Effector memory CD4-positive, alpha-beta T cell (primary cell): ENCODE data around the gene CSNK1G2.

ENCODE experiments used
- DNase-seq, 3 donors: peaks; one replicate each; pipeline ENCODE4 v3.0.0-alpha.2; 2020
- H3K27ac ChIP-seq: 2 replicates; pipeline ENCODE4 v1.7.0; 2013; ENCODE audit warnings: mild to moderate bottlenecking, low read length, moderate library complexity; ENCODE audit not compliant: insufficient read depth, poor library complexity, severe bottlenecking
- H3K27me3 ChIP-seq: replicated peaks from 2 replicates; pipeline ENCODE4 v1.7.0; 2013; ENCODE audit warnings: mild to moderate bottlenecking, low read length; ENCODE audit not compliant: insufficient read depth, control insufficient read depth, poor library complexity, severe bottlenecking
- H3K36me3 ChIP-seq: 2 replicates; pipeline ENCODE4 v1.7.0; 2013; ENCODE audit warnings: mild to moderate bottlenecking, low read length, moderate library complexity; ENCODE audit not compliant: control insufficient read depth, insufficient read depth
- H3K4me1 ChIP-seq: 2 replicates; pipeline ENCODE4 v1.7.0; 2013; ENCODE audit warnings: low read length, mild to moderate bottlenecking; ENCODE audit not compliant: control insufficient read depth, insufficient read depth, poor library complexity, severe bottlenecking
- H3K4me3 ChIP-seq: 2 replicates; pipeline ENCODE4 v1.7.0; 2013; ENCODE audit warnings: low read length, low read depth, mild to moderate bottlenecking; ENCODE audit not compliant: insufficient read depth, poor library complexity, severe bottlenecking
- H3K9me3 ChIP-seq: 2 replicates; pipeline ENCODE4 v1.7.0; 2013; ENCODE audit warnings: mild to moderate bottlenecking, low read length, moderate library complexity; ENCODE audit not compliant: control insufficient read depth

CSNK1G2 gene

GRCh38 chr19:1942934-1943555 is 2.1 kb downstream of the CSNK1G2 start:
- Histone ChIP-seq H3K27me3 (no peaks in the 10 kb centered on the region), H3K36me3 (no peaks in the 10 kb centered on the region), H3K9me3 (no peaks in the 10 kb centered on the region), H3K4me3 (peak overlapping the region; percentile 84), H3K27ac (peak overlapping the region; percentile 99), H3K4me1 (peaks cover 43% of the 10 kb centered on the region)
- peak in 1 of 3 donors; percentile 30 for DNase-seq

- no peak for DNase-seq
- Histone ChIP-seq H3K27ac (peak overlapping the region; percentile 99), H3K4me3 (peak overlapping the region; percentile 84), H3K9me3 (no peaks in the 10 kb centered on the region), H3K27me3 (no peaks in the 10 kb centered on the region), H3K36me3 (no peaks in the 10 kb centered on the region), H3K4me1 (peaks cover 43% of the 10 kb centered on the region)
Measured at GRCh38 chr19:1943661-1944087, 2.7 kb downstream of the CSNK1G2 start.

- Histone ChIP-seq H3K4me1 (peaks cover 43% of the 10 kb centered on the region), H3K36me3 (no peaks in the 10 kb centered on the region), H3K27ac (peak overlapping the region; percentile 99), H3K27me3 (no peaks in the 10 kb centered on the region), H3K4me3 (no peak overlapping the region), H3K9me3 (no peaks in the 10 kb centered on the region)
- no peak for DNase-seq
Measured at GRCh38 chr19:1944088-1944915, 3.3 kb downstream of the CSNK1G2 start.

DNA sequence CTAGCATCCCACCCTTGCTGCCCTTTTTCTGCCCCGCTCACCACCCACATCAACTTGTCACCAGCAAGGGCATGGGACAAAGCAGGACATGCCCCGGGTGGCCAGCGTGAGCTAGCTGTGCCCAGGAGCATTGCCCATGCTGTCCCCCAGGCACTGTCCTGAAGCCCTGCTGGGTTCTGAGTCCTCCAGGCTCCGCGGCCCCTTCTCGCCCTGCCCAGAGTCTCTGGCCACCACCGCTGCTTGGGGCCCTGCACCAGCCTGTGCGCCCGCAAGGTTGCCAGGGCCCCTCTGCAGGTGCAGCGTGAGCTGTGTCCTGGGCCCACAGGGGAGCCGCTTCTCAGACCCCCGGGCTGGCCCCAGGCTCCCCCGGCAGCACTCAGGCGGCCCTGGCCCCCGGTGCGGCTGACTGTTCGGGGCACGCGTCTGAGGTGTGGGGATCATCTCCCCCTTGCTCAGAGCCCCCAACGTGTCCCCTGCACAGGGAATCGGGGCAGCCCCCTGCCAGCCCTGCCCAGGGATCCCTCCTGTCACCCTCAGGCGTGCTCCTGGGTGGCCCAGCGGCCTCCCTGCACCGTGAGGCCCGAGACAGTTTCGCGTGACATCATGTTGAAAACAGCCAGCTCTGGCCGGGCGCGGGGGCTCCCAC is 4.1 kb downstream of the CSNK1G2 start:
- H3K27ac ChIP-seq, result no peak overlapping the region
- no peak for DNase-seq
- no peak overlapping the region for H3K4me3 ChIP-seq
- H3K36me3 ChIP-seq, result no peaks in the 10 kb centered on the region
- no peaks in the 10 kb centered on the region for H3K27me3 ChIP-seq
- H3K4me1 ChIP-seq, result peaks cover 36% of the 10 kb centered on the region
- no peaks in the 10 kb centered on the region for H3K9me3 ChIP-seq

- Histone ChIP-seq H3K27me3 (no peaks in the 10 kb centered on the region), H3K36me3 (no peaks in the 10 kb centered on the region), H3K27ac (no peak overlapping the region), H3K9me3 (no peaks in the 10 kb centered on the region), H3K4me3 (no peak overlapping the region), H3K4me1 (peaks cover 31% of the 10 kb centered on the region)
- peak in 1 of 3 donors; percentile 17 for DNase-seq
Measured at GRCh38 chr19:1945899-1946298, 4.9 kb downstream of the CSNK1G2 start.

DNA sequence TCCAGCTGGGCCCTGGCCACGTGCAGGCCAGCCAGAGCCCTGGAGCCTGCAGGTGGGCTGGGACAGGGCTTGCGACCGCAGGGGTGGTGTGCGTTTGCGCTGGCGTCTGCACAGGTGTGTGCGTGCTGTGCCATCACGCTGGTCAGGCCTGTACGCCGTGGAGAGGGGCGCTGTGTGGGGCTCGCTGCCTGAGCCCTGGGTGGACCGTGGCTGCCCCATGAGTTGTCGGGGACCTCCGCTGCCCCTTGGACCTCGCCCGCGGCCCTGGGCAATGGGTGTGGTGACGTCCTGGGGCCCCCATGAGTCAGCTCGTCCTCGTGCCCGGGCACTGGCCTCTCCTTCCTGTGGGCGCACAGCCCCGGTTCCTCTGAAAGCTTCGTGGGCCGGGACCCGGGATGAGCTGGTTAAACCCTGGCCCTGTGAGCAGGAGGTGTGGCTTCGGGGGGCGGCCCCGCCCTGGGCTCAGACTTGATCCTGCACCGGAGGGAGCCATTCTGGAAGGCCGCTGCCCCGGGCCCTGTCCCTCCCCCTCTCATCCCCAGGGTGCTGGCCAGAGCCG is 6.8 kb downstream of the CSNK1G2 start:
- H3K4me1 ChIP-seq, result peaks cover 31% of the 10 kb centered on the region

GRCh38 chr19:1949304-1950101 is 8.5 kb downstream of the CSNK1G2 start:
- no peak overlapping the region for H3K4me3 ChIP-seq
- H3K36me3 ChIP-seq, result peaks cover 17% of the 10 kb centered on the region

More for the DNA sequence above, 6.8 kb downstream of the CSNK1G2 start:
- peaks cover 3% of the 10 kb centered on the region for H3K36me3 ChIP-seq
- H3K27ac ChIP-seq, result no peak overlapping the region
- no peaks in the 10 kb centered on the region for H3K27me3 ChIP-seq
- DNase-seq, result no peak
- H3K4me3 ChIP-seq, result no peak overlapping the region
- no peaks in the 10 kb centered on the region for H3K9me3 ChIP-seq

GRCh38 chr19:1950640-1951039 is 9.7 kb downstream of the CSNK1G2 start:
- H3K4me1 ChIP-seq, result peaks cover 10% of the 10 kb centered on the region
- no peaks in the 10 kb centered on the region for H3K9me3 ChIP-seq
- H3K4me3 ChIP-seq, result no peak overlapping the region
- no peaks in the 10 kb centered on the region for H3K27me3 ChIP-seq
- DNase-seq, result no peak
- H3K27ac ChIP-seq, result no peak overlapping the region
- H3K36me3 ChIP-seq, result peaks cover 17% of the 10 kb centered on the region

More at GRCh38 chr19:1949304-1950101, 8.5 kb downstream of the CSNK1G2 start:
- no peak overlapping the region for H3K27ac ChIP-seq
- no peaks in the 10 kb centered on the region for H3K9me3 ChIP-seq
- no peaks in the 10 kb centered on the region for H3K27me3 ChIP-seq
- peaks cover 14% of the 10 kb centered on the region for H3K4me1 ChIP-seq
- no peak for DNase-seq

- H3K27me3 ChIP-seq, result no peaks in the 10 kb centered on the region
- no peak overlapping the region for H3K4me3 ChIP-seq
- DNase-seq, result no peak
- H3K36me3 ChIP-seq, result peaks cover 24% of the 10 kb centered on the region
- H3K9me3 ChIP-seq, result no peaks in the 10 kb centered on the region
- no peak overlapping the region for H3K27ac ChIP-seq
- peaks cover 9% of the 10 kb centered on the region for H3K4me1 ChIP-seq
Measured at GRCh38 chr19:1952635-1953034, 11.7 kb downstream of the CSNK1G2 start.
